ENCODE measurements around the gene MZT2A. TPM values are rescaled to one million over a fixed set of nuclear protein-coding genes. Genes with fewer than 3 reads are reported as not detected.
"Not testable (repeated sequence)": the region's sequence is repeated elsewhere in the genome, so short reads cannot be mapped to it uniquely, and the experiment has no call there.

MZT2A gene
- 100 to 1,000 TPM in 2 of 3 donors, 10 to 100 TPM in 1; 54.5 to 166 (median 115) TPM for total RNA-seq

- not testable (repeated sequence) for H3K27me3 Mint-ChIP-seq (ENCODE audit: low read depth); DNase-seq; H3K9me3 Mint-ChIP-seq; H3K36me3 Mint-ChIP-seq (ENCODE audit: insufficient read depth)
- H3K4me3 Mint-ChIP-seq, result peak within 1 kb of the TSS; percentile 96
- ATAC-seq, result peak; percentile 4 to 13
- peaks cover 33% of the 10 kb centered on the region for H3K4me1 Mint-ChIP-seq (ENCODE audit: low read depth)
Measured at GRCh38 chr2:131492015-131492417, at the start of gene MZT2A. MZT2A (minus strand) TSS chr2:131492397; CDS start chr2:131492376, 21 bp downstream.

GRCh38 chr2:131538856-131539255, 46.7 kb upstream of the MZT2A start:
- not testable (repeated sequence) for H3K9me3 Mint-ChIP-seq

GRCh38 chr2:131536841-131537240, 44.6 kb upstream of the MZT2A start:
- H3K4me1 Mint-ChIP-seq (ENCODE audit: low read depth); DNase-seq; H3K4me3 Mint-ChIP-seq; H3K27me3 Mint-ChIP-seq (ENCODE audit: low read depth); H3K36me3 Mint-ChIP-seq (ENCODE audit: insufficient read depth); ATAC-seq; H3K9me3 Mint-ChIP-seq: not testable (repeated sequence)

More at GRCh38 chr2:131538856-131539255, 46.7 kb upstream of the MZT2A start:
- not testable (repeated sequence) for DNase-seq; H3K4me1 Mint-ChIP-seq (ENCODE audit: low read depth); H3K4me3 Mint-ChIP-seq; ATAC-seq; H3K27me3 Mint-ChIP-seq (ENCODE audit: low read depth); H3K36me3 Mint-ChIP-seq (ENCODE audit: insufficient read depth)

- not testable (repeated sequence) for H3K9me3 Mint-ChIP-seq; H3K27me3 Mint-ChIP-seq (ENCODE audit: low read depth); H3K4me1 Mint-ChIP-seq (ENCODE audit: low read depth); ATAC-seq; DNase-seq; H3K4me3 Mint-ChIP-seq; H3K36me3 Mint-ChIP-seq (ENCODE audit: insufficient read depth)
Measured at GRCh38 chr2:131535951-131536826, 44.0 kb upstream of the MZT2A start.

- Mint-ChIP-seq H3K4me1 (ENCODE audit: low read depth) (no peaks in the 10 kb centered on the region), H3K27me3 (ENCODE audit: low read depth) (no peaks in the 10 kb centered on the region), H3K9me3 (no peaks in the 10 kb centered on the region), H3K36me3 (ENCODE audit: insufficient read depth) (no peaks in the 10 kb centered on the region), H3K4me3 (no peak overlapping the region)
- DNase-seq (no peak), ATAC-seq (no peak)
Measured at GRCh38 chr2:131535526-131535925, 43.3 kb upstream of the MZT2A start.

- DNase-seq; ATAC-seq; H3K4me1 Mint-ChIP-seq (ENCODE audit: low read depth); H3K4me3 Mint-ChIP-seq; H3K36me3 Mint-ChIP-seq (ENCODE audit: insufficient read depth); H3K9me3 Mint-ChIP-seq; H3K27me3 Mint-ChIP-seq (ENCODE audit: low read depth): not testable (repeated sequence)
Measured at GRCh38 chr2:131534965-131535364, 42.8 kb upstream of the MZT2A start.

- H3K4me3 Mint-ChIP-seq; H3K4me1 Mint-ChIP-seq (ENCODE audit: low read depth); ATAC-seq; H3K9me3 Mint-ChIP-seq; H3K36me3 Mint-ChIP-seq (ENCODE audit: insufficient read depth); H3K27me3 Mint-ChIP-seq (ENCODE audit: low read depth); DNase-seq: not testable (repeated sequence)
Measured at GRCh38 chr2:131534317-131534672, 42.1 kb upstream of the MZT2A start.

GRCh38 chr2:131533609-131534316, 41.6 kb upstream of the MZT2A start:
- not testable (repeated sequence) for H3K4me3 Mint-ChIP-seq; H3K4me1 Mint-ChIP-seq (ENCODE audit: low read depth); H3K9me3 Mint-ChIP-seq; ATAC-seq; H3K36me3 Mint-ChIP-seq (ENCODE audit: insufficient read depth); DNase-seq; H3K27me3 Mint-ChIP-seq (ENCODE audit: low read depth)

GRCh38 chr2:131532723-131533608, 40.8 kb upstream of the MZT2A start:
- not testable (repeated sequence) for H3K4me1 Mint-ChIP-seq (ENCODE audit: low read depth); H3K4me3 Mint-ChIP-seq; ATAC-seq; H3K36me3 Mint-ChIP-seq (ENCODE audit: insufficient read depth); DNase-seq; H3K27me3 Mint-ChIP-seq (ENCODE audit: low read depth); H3K9me3 Mint-ChIP-seq

- not testable (repeated sequence) for H3K9me3 Mint-ChIP-seq; H3K27me3 Mint-ChIP-seq (ENCODE audit: low read depth); ATAC-seq; DNase-seq; H3K4me3 Mint-ChIP-seq; H3K36me3 Mint-ChIP-seq (ENCODE audit: insufficient read depth)
- H3K4me1 Mint-ChIP-seq (ENCODE audit: low read depth), result peaks cover 12% of the 10 kb centered on the region
Measured at GRCh38 chr2:131531547-131532185, 39.5 kb upstream of the MZT2A start.

GRCh38 chr2:131530626-131531344, 38.6 kb upstream of the MZT2A start:
- not testable (repeated sequence) for H3K36me3 Mint-ChIP-seq (ENCODE audit: insufficient read depth); H3K4me3 Mint-ChIP-seq; ATAC-seq; DNase-seq; H3K27me3 Mint-ChIP-seq (ENCODE audit: low read depth); H3K9me3 Mint-ChIP-seq
- peaks cover 14% of the 10 kb centered on the region for H3K4me1 Mint-ChIP-seq (ENCODE audit: low read depth)

GRCh38 chr2:131529864-131530445, 37.8 kb upstream of the MZT2A start:
- Mint-ChIP-seq H3K4me1 (ENCODE audit: low read depth) (peaks cover 14% of the 10 kb centered on the region), H3K4me3 (peak overlapping the region; percentile 60)
- not testable (repeated sequence) for DNase-seq; H3K27me3 Mint-ChIP-seq (ENCODE audit: low read depth); H3K36me3 Mint-ChIP-seq (ENCODE audit: insufficient read depth); H3K9me3 Mint-ChIP-seq; ATAC-seq
